Hepatocyte (in vitro differentiated cells): ENCODE measurements around the gene EBI3. TPM values are rescaled to one million over a fixed set of nuclear protein-coding genes. Genes with fewer than 3 reads are reported as not detected.
"Not testable (repeated sequence)": the region's sequence is repeated elsewhere in the genome, so short reads cannot be mapped to it uniquely, and the experiment has no call there.

Experiments used
- DNase-seq: peaks from one replicate; pipeline ENCODE4 v3.0.0-alpha.2; 2016; ENCODE audit warnings: low spot score
- H2AFZ ChIP-seq: fragments of 200-600 bp; sonication (generic); 2 replicates; pipeline ENCODE4 v1.6.0; 2016; ENCODE audit warnings: antibody characterized with exemption, mild to moderate bottlenecking
- H3K27ac ChIP-seq: fragments of 200-600 bp; sonication (generic); 2 replicates; pipeline ENCODE4 v1.5.1; 2016; ENCODE audit warnings: mild to moderate bottlenecking
- H3K27me3 ChIP-seq: fragments of 200-600 bp; sonication (generic); 2 replicates; pipeline ENCODE4 v1.6.1; 2016
- H3K36me3 ChIP-seq: fragments of 200-600 bp; sonication (generic); replicated peaks from 2 replicates; pipeline ENCODE4 v1.5.1; 2016; ENCODE audit warnings: low read depth; ENCODE audit not compliant: insufficient read depth
- H3K4me1 ChIP-seq: fragments of 200-600 bp; sonication (generic); 2 replicates; pipeline ENCODE4 v1.5.1; 2016; ENCODE audit warnings: mild to moderate bottlenecking, moderate library complexity; ENCODE audit not compliant: insufficient read depth
- H3K4me2 ChIP-seq: fragments of 200-600 bp; sonication (generic); 2 replicates; pipeline ENCODE4 v1.6.0; 2016
- H3K4me3 ChIP-seq: fragments of 200-600 bp; sonication (generic); 2 replicates; pipeline ENCODE4 v1.5.1; 2016; ENCODE audit warnings: mild to moderate bottlenecking
- H3K79me2 ChIP-seq: fragments of 200-600 bp; sonication (generic); 2 replicates; pipeline ENCODE4 v1.6.0; 2017; ENCODE audit warnings: mild to moderate bottlenecking
- H3K9me2 ChIP-seq: fragments of 200-600 bp; sonication (generic); replicated peaks from 2 replicates; pipeline ENCODE4 v1.6.0; 2017; ENCODE audit warnings: mild to moderate bottlenecking; ENCODE audit not compliant: insufficient read depth
- H3K9me3 ChIP-seq: fragments of 200-600 bp; sonication (generic); 2 replicates; pipeline ENCODE4 v1.5.1; 2016; ENCODE audit warnings: low read depth, mild to moderate bottlenecking
- H4K20me1 ChIP-seq: fragments of 200-600 bp; sonication (generic); 2 replicates; pipeline ENCODE4 v1.6.0; 2016; ENCODE audit warnings: mild to moderate bottlenecking; ENCODE audit not compliant: insufficient read depth, poor library complexity, severe bottlenecking
- EZH2 ChIP-seq: fragments of 200-600 bp; sonication (generic); IDR thresholded peaks from 2 replicates; pipeline ENCODE4 v1.6.1; 2016; ENCODE audit warnings: antibody characterized with exemption, mild to moderate bottlenecking, borderline replicate concordance
- EZH2phosphoT487 ChIP-seq: fragments of 200-600 bp; sonication (generic); IDR thresholded peaks from one replicate; pipeline ENCODE4 v1.6.1; 2018; ENCODE audit warnings: antibody characterized with exemption, mild to moderate bottlenecking, low read depth, moderate library complexity; ENCODE audit not compliant: unreplicated experiment, severe bottlenecking
- WGBS: methylation state at CpG from one replicate; pipeline ENCODE4 v1.1.6; 2016; ENCODE audit warnings: low lambda C conversion rate; ENCODE audit errors: missing lambda C conversion rate; 5-methylcytosine and 5-hydroxymethylcytosine counted together
- polyA plus RNA-seq: library from polyadenylated mRNA; unstranded; fragments of >200 nt; fragmentation: Nextera tagmentation; extraction: Ambion mirVana; gene quantifications from 2 replicates; pipeline ENCODE4 v1.2.1, GENCODE V29; 2016
- total RNA-seq: library from RNA; depleted of rRNA; stranded (reverse); fragments of >200 nt; gene quantifications from 2 replicates; pipeline ENCODE4 v1.2.3, GENCODE V29; 2014
- TF ChIP-seq, protein P1 (sequence below): fragments of 200-600 bp; sonication (generic); IDR thresholded peaks from 2 replicates; pipeline ENCODE4 v1.5.1; 2016; ENCODE audit warnings: antibody characterized with exemption, mild to moderate bottlenecking; ENCODE audit not compliant: poor library complexity

The EBI3 gene
- total and polyA plus RNA-seq, 2 experiments from 2014 or later, result 3.0 to 7.6 TPM

DNA sequence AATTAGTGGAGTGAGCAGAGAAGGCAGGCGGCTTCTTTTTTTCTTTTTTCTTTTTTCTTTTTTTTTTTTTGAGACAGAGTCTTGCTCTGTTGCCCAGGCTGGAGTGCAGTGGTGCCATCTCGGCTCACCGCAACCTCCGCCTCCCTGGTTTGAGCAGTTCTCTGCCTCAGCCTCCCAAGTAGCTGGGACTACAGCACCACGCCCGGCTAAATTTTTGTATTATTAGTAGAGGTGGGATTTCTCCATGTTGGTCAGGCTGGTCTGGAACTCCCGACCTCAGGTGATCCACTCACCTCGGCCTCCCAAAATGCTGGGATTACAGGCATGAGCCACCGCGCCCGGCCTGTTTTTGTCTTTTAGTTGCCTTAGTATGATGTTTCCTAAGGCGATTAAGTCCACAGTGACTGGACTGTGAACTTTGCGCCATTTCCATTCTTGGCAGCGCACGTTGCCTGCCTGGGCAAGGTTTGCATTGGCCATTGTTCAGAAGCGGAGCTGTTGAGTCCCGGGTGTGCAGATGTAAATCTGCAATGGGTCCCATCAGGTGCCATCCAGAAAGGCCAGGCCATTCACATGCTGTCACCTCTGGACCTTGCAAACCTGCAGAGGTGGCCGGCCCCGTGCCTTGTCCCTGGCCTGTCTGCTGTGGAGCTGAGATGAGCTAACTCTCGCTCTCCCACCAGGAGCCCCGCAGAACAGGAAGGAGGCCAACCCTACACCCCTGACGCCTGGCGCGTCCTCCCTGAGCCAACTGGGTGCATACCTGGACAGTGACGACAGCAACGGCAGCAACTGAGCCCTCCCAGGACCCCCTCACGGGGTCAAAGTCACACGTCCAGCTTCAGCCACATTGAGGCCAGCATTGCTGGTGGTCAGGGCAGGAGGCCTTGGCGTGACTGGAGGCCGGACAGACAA is 38.8 kb downstream of the EBI3 start:
- H3K4me3 ChIP-seq, result no peak overlapping the region
- H3K36me3 ChIP-seq, result no peaks in the 10 kb centered on the region
- no peak overlapping the region for H3K4me2 ChIP-seq
- TF ChIP-seq EZH2 (no peak), EZH2phosphoT487 (no peak)
- TF ChIP-seq, protein P1, sequence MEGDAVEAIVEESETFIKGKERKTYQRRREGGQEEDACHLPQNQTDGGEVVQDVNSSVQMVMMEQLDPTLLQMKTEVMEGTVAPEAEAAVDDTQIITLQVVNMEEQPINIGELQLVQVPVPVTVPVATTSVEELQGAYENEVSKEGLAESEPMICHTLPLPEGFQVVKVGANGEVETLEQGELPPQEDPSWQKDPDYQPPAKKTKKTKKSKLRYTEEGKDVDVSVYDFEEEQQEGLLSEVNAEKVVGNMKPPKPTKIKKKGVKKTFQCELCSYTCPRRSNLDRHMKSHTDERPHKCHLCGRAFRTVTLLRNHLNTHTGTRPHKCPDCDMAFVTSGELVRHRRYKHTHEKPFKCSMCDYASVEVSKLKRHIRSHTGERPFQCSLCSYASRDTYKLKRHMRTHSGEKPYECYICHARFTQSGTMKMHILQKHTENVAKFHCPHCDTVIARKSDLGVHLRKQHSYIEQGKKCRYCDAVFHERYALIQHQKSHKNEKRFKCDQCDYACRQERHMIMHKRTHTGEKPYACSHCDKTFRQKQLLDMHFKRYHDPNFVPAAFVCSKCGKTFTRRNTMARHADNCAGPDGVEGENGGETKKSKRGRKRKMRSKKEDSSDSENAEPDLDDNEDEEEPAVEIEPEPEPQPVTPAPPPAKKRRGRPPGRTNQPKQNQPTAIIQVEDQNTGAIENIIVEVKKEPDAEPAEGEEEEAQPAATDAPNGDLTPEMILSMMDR, result no peak
- DNase-seq, result peak; percentile 16
- no peaks in the 10 kb centered on the region for H3K9me3 ChIP-seq
- H3K79me2 ChIP-seq, result no peaks in the 10 kb centered on the region
- no peaks in the 10 kb centered on the region for H3K4me1 ChIP-seq
- WGBS, result 90% methylated on average over 29 of the region's 30 CpGs
- no peaks in the 10 kb centered on the region for H4K20me1 ChIP-seq
- no peaks in the 10 kb centered on the region for H3K9me2 ChIP-seq
- no peak overlapping the region for H3K27ac ChIP-seq
- H2AFZ ChIP-seq, result no peak overlapping the region
- H3K27me3 ChIP-seq, result no peaks in the 10 kb centered on the region

DNA sequence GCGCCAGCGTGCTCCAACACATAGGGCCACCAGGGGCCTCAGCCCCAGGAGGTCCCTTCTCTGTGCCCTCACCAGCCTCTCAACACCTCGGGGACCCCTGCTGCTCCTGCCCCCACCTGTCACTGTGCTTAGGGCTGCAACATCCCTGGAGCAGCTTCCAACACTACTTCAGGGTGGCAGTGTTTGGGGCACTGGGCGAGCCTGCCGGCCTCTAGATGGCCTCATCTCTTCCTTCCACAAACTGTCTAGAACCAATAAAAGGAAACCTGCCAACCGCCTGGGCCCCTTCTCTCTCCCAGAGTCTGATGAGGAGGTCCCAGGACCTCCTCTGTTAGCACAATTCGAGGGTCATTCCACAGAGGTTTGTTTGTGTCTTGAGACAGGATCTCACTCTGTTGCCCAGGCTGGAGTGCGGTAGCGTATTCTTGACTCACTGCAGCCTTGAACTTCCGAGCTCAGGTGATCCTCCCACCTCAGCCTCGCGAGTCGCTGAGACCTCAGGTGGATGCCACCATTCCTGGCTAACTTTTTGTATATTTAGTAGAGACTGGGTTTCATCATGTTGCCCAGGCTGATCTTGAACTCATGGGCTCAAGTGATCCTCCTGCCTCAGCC is 39.6 kb downstream of the EBI3 start:
- H3K9me3 ChIP-seq, result no peaks in the 10 kb centered on the region
- DNase-seq, result no peak
- no peaks in the 10 kb centered on the region for H3K27me3 ChIP-seq
- H3K4me3 ChIP-seq, result no peak overlapping the region
- no peak overlapping the region for H3K4me2 ChIP-seq
- no peaks in the 10 kb centered on the region for H3K4me1 ChIP-seq
- WGBS, result 94% methylated on average over 13 of the region's 13 CpGs
- H2AFZ ChIP-seq, result no peak overlapping the region
- TF ChIP-seq EZH2phosphoT487 (no peak), EZH2 (no peak)
- TF ChIP-seq, protein P1, result no peak
- H3K27ac ChIP-seq, result no peak overlapping the region
- no peaks in the 10 kb centered on the region for H4K20me1 ChIP-seq
- no peaks in the 10 kb centered on the region for H3K79me2 ChIP-seq
- no peaks in the 10 kb centered on the region for H3K36me3 ChIP-seq
- no peaks in the 10 kb centered on the region for H3K9me2 ChIP-seq

- no peaks in the 10 kb centered on the region for H3K4me1 ChIP-seq
- H3K9me2 ChIP-seq, result no peaks in the 10 kb centered on the region
- H3K27ac ChIP-seq, result no peak overlapping the region
- H3K27me3 ChIP-seq, result peaks cover 10% of the 10 kb centered on the region
- H3K9me3 ChIP-seq, result no peaks in the 10 kb centered on the region
- DNase-seq, result no peak
- no peak overlapping the region for H3K4me3 ChIP-seq
- H2AFZ ChIP-seq, result no peak overlapping the region
- H3K79me2 ChIP-seq, result no peaks in the 10 kb centered on the region
- H4K20me1 ChIP-seq, result no peaks in the 10 kb centered on the region
- H3K36me3 ChIP-seq, result no peaks in the 10 kb centered on the region
- no peak overlapping the region for H3K4me2 ChIP-seq
- TF ChIP-seq EZH2 (no peak), EZH2phosphoT487 (no peak)
- TF ChIP-seq, protein P1, result no peak
- 81% methylated on average over 6 of the region's 10 CpGs for WGBS
Measured at GRCh38 chr19:4272894-4273293, 43.6 kb downstream of the EBI3 start.

DNA sequence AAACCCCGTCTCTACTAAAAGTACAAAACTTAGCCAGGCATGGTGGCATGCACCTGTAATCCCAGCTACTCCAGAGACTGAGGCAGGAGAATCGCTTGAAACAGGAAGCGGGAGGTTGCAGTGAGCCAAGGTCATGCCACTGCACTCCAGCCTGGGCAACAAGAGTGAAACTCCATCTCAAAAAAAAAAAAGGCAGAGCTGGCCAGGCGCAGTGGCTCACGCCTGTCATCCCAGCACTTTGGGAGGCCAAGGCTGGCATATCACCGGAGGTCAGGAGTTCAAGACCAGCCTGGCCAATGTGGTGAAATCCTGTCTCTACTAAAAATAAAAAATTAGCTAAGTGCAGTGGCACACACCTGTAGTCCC is 45.0 kb downstream of the EBI3 start:
- H3K4me3 ChIP-seq, H3K79me2 ChIP-seq, H3K27ac ChIP-seq, H3K4me1 ChIP-seq, H3K9me2 ChIP-seq, H4K20me1 ChIP-seq, H3K36me3 ChIP-seq, DNase-seq, H2AFZ ChIP-seq, H3K9me3 ChIP-seq, H3K4me2 ChIP-seq: not testable (repeated sequence)
- WGBS, result 98% methylated on average over 6 of the region's 6 CpGs
- H3K27me3 ChIP-seq, result peaks cover 24% of the 10 kb centered on the region
